H1 (cell line): ENCODE measurements around the gene VAMP2. TPM values are rescaled to one million over a fixed set of nuclear protein-coding genes. Genes with fewer than 3 reads are reported as not detected.
A peak's percentile ranks its signal among the peaks of the same experiment; 100 is the strongest.

Experiments
- CTCF ChIA-PET: fragments of 300-600 bp; sonication (Branson Sonifier 250); formaldehyde crosslinking; loops from one replicate; lab custom pipeline; 2021; ENCODE audit not compliant: partially characterized antibody; lab: Charles Lee
- POLR2A ChIA-PET: fragments of 300-600 bp; sonication (Branson Sonifier 250); formaldehyde crosslinking; loops from one replicate; lab custom pipeline; 2021; ENCODE audit warnings: inconsistent platforms; ENCODE audit not compliant: partially characterized antibody; lab: Charles Lee
- DNase-seq, 2 experiments: peaks; one replicate each; pipeline versions ENCODE4 v3.0.0 to v3.0.0-alpha.2; 2010 to 2022; ENCODE audit warnings: low spot score in 2 of 2, low read depth in 1 of 2, mixed read lengths in 1 of 2
- FAIRE-seq: peaks from 2 replicates; lab custom pipeline; 2011; peaks lifted over from hg19 to GRCh38; lab: Jason Lieb, UNC
- H2AFZ ChIP-seq: 2 replicates; pipeline ENCODE4 v1.8.1; 2012; ENCODE audit warnings: low read length, inconsistent platforms
- H2AK5ac ChIP-seq: 2 replicates; pipeline ENCODE4 v1.6.1; 2013; ENCODE audit warnings: low read depth, low read length
- H2BK120ac ChIP-seq: replicated peaks from 2 replicates; pipeline ENCODE3; 2013; ENCODE audit warnings: low read depth, low read length, inconsistent platforms
- H2BK12ac ChIP-seq: 2 replicates; pipeline ENCODE4 v1.6.1; 2013; ENCODE audit warnings: low read depth, low read length
- H2BK15ac ChIP-seq: 2 replicates; pipeline ENCODE4 v1.6.1; 2013; ENCODE audit warnings: low read length
- H2BK20ac ChIP-seq: 2 replicates; pipeline ENCODE4 v1.6.1; 2013; ENCODE audit warnings: low read length
- H2BK5ac ChIP-seq: 2 replicates; pipeline ENCODE4 v1.6.1; 2013; ENCODE audit warnings: low read depth, low read length
- H3K14ac ChIP-seq: 2 replicates; pipeline ENCODE4 v1.6.1; 2013; ENCODE audit warnings: inconsistent platforms; ENCODE audit not compliant: insufficient read length
- H3K18ac ChIP-seq: 2 replicates; pipeline ENCODE4 v1.6.1; 2013; ENCODE audit warnings: low read length; ENCODE audit errors: extremely low read depth
- H3K23ac ChIP-seq: 2 replicates; pipeline ENCODE4 v1.6.1; 2013; ENCODE audit warnings: inconsistent platforms; ENCODE audit not compliant: insufficient read length
- H3K23me2 ChIP-seq: 2 replicates; pipeline ENCODE4 v1.6.1; 2013; ENCODE audit warnings: low read depth, low read length
- H3K27ac ChIP-seq: 2 replicates; pipeline ENCODE4 v1.6.1; 2011; ENCODE audit warnings: low read depth, low read length, inconsistent platforms
- H3K27me3 ChIP-seq, 4 experiments: replicated peaks in 1 of 4; 1 replicate in 1 of 4; 2 replicates in 3 of 4; pipeline versions ENCODE4 v1.6.1 to v1.8.1; 2011 to 2013; ENCODE audit warnings: low read length in 3 of 4, mild to moderate bottlenecking in 3 of 4, inconsistent platforms in 2 of 4, mixed read lengths in 2 of 4, moderate library complexity in 1 of 4; ENCODE audit not compliant: control insufficient read depth in 3 of 4, insufficient read depth in 3 of 4; ENCODE audit errors: extremely low read depth in 1 of 4
- H3K36me3 ChIP-seq, 4 experiments: 2 replicates each; pipeline versions ENCODE4 v1.6.1 to v1.8.1; 2011 to 2013; ENCODE audit warnings: mild to moderate bottlenecking in 4 of 4, low read length in 3 of 4, moderate library complexity in 2 of 4, control low read depth in 1 of 4, inconsistent platforms in 1 of 4; ENCODE audit not compliant: insufficient read depth in 4 of 4, control insufficient read depth in 2 of 4
- H3K4ac ChIP-seq: replicated peaks from 2 replicates; pipeline ENCODE3; 2013; ENCODE audit warnings: low read length, low read depth, mixed read lengths, inconsistent platforms; ENCODE audit not compliant: insufficient read length
- H3K4me1 ChIP-seq, 4 experiments: replicated peaks in 1 of 4; 1 replicate in 1 of 4; 2 replicates in 3 of 4; pipeline versions ENCODE4 v1.6.1 to v1.8.1; 2011 to 2013; ENCODE audit warnings: low read length in 3 of 4, inconsistent platforms in 2 of 4, mixed read lengths in 1 of 4; ENCODE audit not compliant: insufficient read depth in 4 of 4, control insufficient read depth in 3 of 4
- H3K4me2 ChIP-seq, 2 experiments: 2 replicates each; pipeline versions ENCODE4 v1.6.1 to v1.8.1; 2011 to 2013; ENCODE audit warnings: low read depth in 2 of 2, low read length in 2 of 2, control low read depth in 1 of 2, inconsistent platforms in 1 of 2, mild to moderate bottlenecking in 1 of 2; ENCODE audit not compliant: insufficient read depth in 1 of 2
- H3K4me3 ChIP-seq, 4 experiments: fragments of 200-600, 300-600 bp in 1 of 4; sonication (generic), shearing (Covaris generic), sonication (Bioruptor Twin) in 1 of 4; 2 replicates each; pipeline versions ENCODE4 v1.5.1 to v1.8.1; 2011 to 2016; ENCODE audit warnings: low read length in 4 of 4, low read depth in 3 of 4, control low read depth in 2 of 4, inconsistent platforms in 2 of 4, mild to moderate bottlenecking in 2 of 4, mixed read lengths in 1 of 4, moderate library complexity in 1 of 4; ENCODE audit not compliant: insufficient read depth in 2 of 4; ENCODE audit errors: extremely low read depth in 1 of 4
- H3K56ac ChIP-seq: replicated peaks from 2 replicates; pipeline ENCODE3; 2013; ENCODE audit warnings: low read depth, mild to moderate bottlenecking, mixed read lengths, low read length, inconsistent platforms; ENCODE audit not compliant: insufficient read length
- H3K79me1 ChIP-seq: 2 replicates; pipeline ENCODE4 v1.6.1; 2013; ENCODE audit warnings: low read depth, low read length, control low read depth
- H3K79me2 ChIP-seq, 2 experiments: 2 replicates each; pipeline versions ENCODE4 v1.6.1 to v1.8.1; 2012 to 2013; ENCODE audit warnings: low read length in 2 of 2, mild to moderate bottlenecking in 2 of 2, inconsistent platforms in 1 of 2; ENCODE audit not compliant: insufficient read depth in 2 of 2, control insufficient read depth in 1 of 2
- H3K9ac ChIP-seq, 4 experiments: replicated peaks in 1 of 4; 1 replicate in 1 of 4; 2 replicates in 3 of 4; pipeline versions ENCODE4 v1.6.1 to v1.8.1; 2011 to 2013; ENCODE audit warnings: low read depth in 3 of 4, low read length in 3 of 4, control low read depth in 2 of 4, mild to moderate bottlenecking in 2 of 4, moderate library complexity in 2 of 4, inconsistent platforms in 1 of 4; ENCODE audit errors: extremely low read depth in 1 of 4
- H3K9me3 ChIP-seq, 2 experiments: 2 replicates each; pipeline versions ENCODE4 v1.6.1 to v1.8.1; 2012 to 2013; ENCODE audit warnings: mild to moderate bottlenecking in 2 of 2, moderate library complexity in 2 of 2, control low read depth in 1 of 2, inconsistent platforms in 1 of 2, low read depth in 1 of 2, low read length in 1 of 2, mixed read lengths in 1 of 2; ENCODE audit not compliant: insufficient read depth in 2 of 2
- H4K20me1 ChIP-seq, 2 experiments: replicated peaks in 1 of 2; 2 replicates each; pipeline versions ENCODE3 to v1.8.1; 2011 to 2013; ENCODE audit warnings: inconsistent platforms in 2 of 2, low read length in 2 of 2, mild to moderate bottlenecking in 1 of 2; ENCODE audit not compliant: insufficient read depth in 2 of 2, control insufficient read depth in 1 of 2
- H4K5ac ChIP-seq: 2 replicates; pipeline ENCODE4 v1.6.1; 2013; ENCODE audit warnings: low read length, low read depth, mixed read lengths, inconsistent platforms; ENCODE audit not compliant: insufficient read length
- H4K8ac ChIP-seq: 2 replicates; pipeline ENCODE4 v1.8.0; 2013; ENCODE audit warnings: mild to moderate bottlenecking, moderate library complexity, low read length, inconsistent platforms; ENCODE audit not compliant: insufficient read depth; ENCODE audit errors: extremely low read depth
- H4K91ac ChIP-seq: replicated peaks from 2 replicates; pipeline ENCODE3; 2013; ENCODE audit warnings: low read length, mixed read lengths, inconsistent platforms; ENCODE audit not compliant: insufficient read length
- KDM5A ChIP-seq: fragments of 200-600 bp; IDR thresholded peaks from 2 replicates; pipeline ENCODE4 v1.7.1; 2012; ENCODE audit warnings: mild to moderate bottlenecking, low read length, inconsistent platforms, mixed read lengths
- POLR2A ChIP-seq, 2 experiments: IDR thresholded peaks; 1 replicate in 1 of 2; 2 replicates in 1 of 2; pipeline ENCODE4 v1.6.1; 2011; ENCODE audit warnings: low read depth in 2 of 2, low read length in 2 of 2, mild to moderate bottlenecking in 2 of 2; ENCODE audit errors: control extremely low read depth in 1 of 2
- POLR2AphosphoS5 ChIP-seq: IDR thresholded peaks from 2 replicates; pipeline ENCODE4 v1.6.1; 2011; ENCODE audit warnings: low read depth, low read length
- SP2 ChIP-seq: IDR thresholded peaks from 2 replicates; pipeline ENCODE4 v1.6.1; 2012; ENCODE audit warnings: mild to moderate bottlenecking, low read length, inconsistent platforms
- WGBS, 2 experiments: shearing (Covaris generic) in 1 of 2; methylation state at CpG; one replicate each; pipeline versions ENCODE4 v1.1.6 to v1.1.7; 2013 to 2015; ENCODE audit warnings: low lambda C conversion rate in 2 of 2, mixed read lengths in 2 of 2, inconsistent platforms in 1 of 2, low coverage in 1 of 2, missing lambda C conversion rate in 1 of 2; ENCODE audit not compliant: insufficient replicate concordance in 2 of 2, insufficient coverage in 1 of 2, insufficient read length in 1 of 2; ENCODE audit errors: extremely low coverage in 1 of 2, missing lambda C conversion rate in 1 of 2; 5-methylcytosine and 5-hydroxymethylcytosine counted together
- polyA plus RNA-seq, 7 experiments: library from polyadenylated mRNA; depleted of rRNA in 3 of 7; stranded (reverse) in 5 of 7; unstranded in 2 of 7; fragments of >200 nt in 5 of 7; fragments of 200-250 nt in 2 of 7; gene quantifications; 1 replicate in 5 of 7; 2 replicates in 1 of 7; 4 replicates in 1 of 7; pipeline versions ENCODE4 v1.2.1 to v1.2.3, GENCODE V29; 2011 to 2013; ENCODE audit warnings: missing spikeins in 2 of 7, mixed read lengths in 2 of 7
- total RNA-seq: library from RNA; stranded (reverse); fragmentation: NEBNext Ultra II Directional; extraction: Animal tissue kit (Norgen Biotek cat#: 25700); gene quantifications from 2 replicates; pipeline ENCODE4 v1.2.1, GENCODE V29; 2021

VAMP2 gene
- total and polyA plus RNA-seq, 2 of the 8 experiments (the other 6 are each of a cell fraction or from before 2014, with no cell fraction given), result 19.3 to 20.5 TPM

GRCh38 chr17:8161289-8162232 is 1.2 kb downstream of the VAMP2 start:
- H3K79me1 ChIP-seq, result peaks cover 8% of the 10 kb centered on the region
- ChIA-PET CTCF (interaction anchor here (1.0 to 10.3 kb wide), 4 partner anchors 18 to 41 kb away, joined by 3 to 133 read pairs (median 29); partner anchors contain the start of gene ALOXE3), POLR2A (interaction anchor here (0.7 to 15.7 kb wide), 9 partner anchors 7 to 39 kb away, joined by 3 to 289 read pairs (median 4); partner anchors contain the start of genes BORCS6, PER1 and TMEM107)
- WGBS, 2 experiments, result 85% methylated on average over 19 of the region's 19 CpGs; no CpG with 5 or more reads in 1 of the 2 experiments
- H3K23me2 ChIP-seq, result peaks cover 21% of the 10 kb centered on the region
- H3K23ac ChIP-seq, result no peak overlapping the region
- no peak overlapping the region for H3K4ac ChIP-seq
- no peak for FAIRE-seq
- H2BK120ac ChIP-seq, result no peak overlapping the region
- H2AK5ac ChIP-seq, result peak overlapping the region; percentile 20
- peaks cover 0 to 15% of the 10 kb centered on the region in 2 experiments; a peak in 2 of 4 replicates for H3K79me2 ChIP-seq
- TF ChIP-seq KDM5A (no peak), POLR2A (IDR thresholded peaks at IDR 0.05; ENCODE audit: control extremely low read depth in 1 of 2, low read depth in 2 of 2, low read length in 2 of 2) (peak in 1 of 2 experiments; percentile 13; a peak in 1 of 3 replicates), SP2 (no peak), POLR2AphosphoS5 (peak; percentile 13; the same call in 1 of the 2 replicates)
- H3K9ac ChIP-seq, result peak overlapping the region; percentile 93 to 100 (median 96)
- no peak overlapping the region; the same call in 1 of the 2 replicates for H2BK5ac ChIP-seq
- no peaks in the 10 kb centered on the region for H3K9me3 ChIP-seq
- no peak overlapping the region for H3K56ac ChIP-seq
- H3K4me1 ChIP-seq, result peaks cover 4 to 27% (median 21%) of the 10 kb centered on the region in 4 experiments
- H4K20me1 ChIP-seq, result peaks cover 8 to 9% of the 10 kb centered on the region in 2 experiments
- H3K14ac ChIP-seq, result no peak overlapping the region
- H3K4me3 ChIP-seq, result peak overlapping the region; percentile 88 to 98 (median 93)
- no peak overlapping the region for H2BK12ac ChIP-seq
- H3K27me3 ChIP-seq, result no peaks in the 10 kb centered on the region
- 0 out of 2 replicates have a peak overlapping the region, but pooled peaks have one; percentile 89 for H3K27ac ChIP-seq
- peaks cover 0 to 10% (median 5%) of the 10 kb centered on the region in 4 experiments; a peak in 6 of 8 replicates for H3K36me3 ChIP-seq
- no peak overlapping the region for H4K91ac ChIP-seq
- H4K5ac ChIP-seq, result no peak overlapping the region
- no peak overlapping the region for H2BK20ac ChIP-seq
- H2AFZ ChIP-seq, result no peak overlapping the region
- peak overlapping the region; percentile 98 for H4K8ac ChIP-seq
- H3K18ac ChIP-seq, result no peak overlapping the region
- no peak for DNase-seq
- H3K4me2 ChIP-seq, result peak overlapping the region; percentile 85 to 98
- no peak overlapping the region for H2BK15ac ChIP-seq
